ENCODE data around the gene FRMPD3.

Gene FRMPD3

GRCh38 chrX:107448998-107449835 lies at the start of gene FRMPD3:
FRMPD3 (plus strand) TSS chrX:107449652; CDS start chrX:107526589, 76,937 bp downstream.
- TF ChIP-seq CTCF (IDR thresholded peaks at IDR 0.05; ENCODE audit: low read depth, low read length), result no peak
- in situ Hi-C loops (cut with HindIII; ENCODE audit: low sequenced_read_pairs), result no loop called here
- DNase-seq (ENCODE audit: low read depth, low spot score), result no peak
- H3K4me3 ChIP-seq (ENCODE audit: low read depth, low read length), result peak within 1 kb of the TSS; percentile 26

DNA sequence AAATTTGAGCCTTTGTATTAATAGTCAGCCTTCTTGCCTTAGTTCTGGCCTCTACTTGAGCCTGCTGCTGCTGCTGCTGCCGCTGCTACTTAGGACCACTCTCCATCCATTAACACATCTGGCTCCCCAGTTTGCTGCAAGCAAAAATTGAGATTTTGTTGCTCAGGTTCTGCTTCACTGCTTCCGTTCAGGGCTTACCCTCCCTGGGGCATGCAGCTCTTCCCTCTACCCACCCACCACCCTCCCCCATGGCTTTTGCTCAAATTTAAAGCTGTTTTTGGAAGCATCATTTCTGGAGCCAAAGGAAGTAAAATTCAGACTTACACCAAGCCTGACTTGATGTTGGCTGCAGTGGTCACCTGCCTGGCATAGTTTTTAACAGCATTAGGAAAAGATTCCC lies 28.9 kb upstream of the FRMPD3 start:
- no peak overlapping the region for H3K4me3 ChIP-seq (ENCODE audit: low read depth, low read length)
- TF ChIP-seq CTCF (IDR thresholded peaks at IDR 0.05; ENCODE audit: low read depth, low read length), result no peak
- DNase-seq (ENCODE audit: low read depth, low spot score), result no peak
- in situ Hi-C loops (cut with HindIII; ENCODE audit: low sequenced_read_pairs), result no loop called here

DNA sequence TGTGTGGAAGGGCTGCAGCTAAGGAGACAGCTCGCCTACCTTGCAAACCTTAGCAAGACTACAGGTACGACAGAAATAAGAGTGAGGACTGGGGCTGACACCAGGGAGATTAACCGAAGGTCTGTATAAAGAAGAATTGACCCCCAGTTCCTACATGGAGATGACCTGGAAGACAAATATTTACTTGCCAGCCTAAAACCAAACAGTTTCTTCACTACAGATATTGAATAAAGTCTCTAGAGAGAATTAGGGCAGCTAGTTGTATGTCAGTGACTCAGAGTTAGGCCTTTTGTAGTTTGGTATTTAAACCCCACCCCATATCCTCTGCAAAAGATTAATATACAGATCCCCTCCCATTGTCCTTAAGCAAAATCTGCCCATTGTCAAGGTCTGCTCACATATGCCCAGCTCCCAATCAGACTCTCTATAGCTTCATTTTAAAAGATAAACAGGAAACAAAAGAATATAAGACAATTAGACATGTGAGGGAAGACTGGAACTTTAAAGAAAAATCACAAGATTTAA lies 28.1 kb upstream of the FRMPD3 start:
- in situ Hi-C loops (cut with HindIII; ENCODE audit: low sequenced_read_pairs), result no loop called here
- DNase-seq (ENCODE audit: low read depth, low spot score), result no peak
- H3K4me3 ChIP-seq (ENCODE audit: low read depth, low read length), result no peak overlapping the region
- TF ChIP-seq CTCF (IDR thresholded peaks at IDR 0.05; ENCODE audit: low read depth, low read length), result no peak

DNA sequence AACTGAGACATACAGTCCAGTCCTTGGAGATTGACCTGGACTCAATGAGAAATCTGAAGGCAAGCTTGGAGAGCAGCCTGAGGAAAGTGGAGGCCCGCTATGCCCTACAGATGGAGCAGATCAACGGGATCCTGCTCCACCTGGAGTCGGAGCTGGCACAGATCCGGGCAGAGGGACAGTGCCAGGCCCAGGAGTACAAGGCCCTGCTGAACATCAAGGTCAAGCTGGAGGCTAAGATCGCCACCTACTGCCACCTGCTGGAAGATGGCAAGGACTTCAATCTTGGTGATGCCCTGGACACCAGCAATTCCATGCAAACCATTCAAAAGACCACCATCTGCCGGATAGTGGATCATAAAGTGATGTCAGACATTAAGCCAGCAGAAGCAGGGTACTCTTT lies 20.4 kb upstream of the FRMPD3 start:
- in situ Hi-C loops (cut with HindIII; ENCODE audit: low sequenced_read_pairs), result no loop called here
- no peak overlapping the region for H3K4me3 ChIP-seq (ENCODE audit: low read depth, low read length)
- peak; percentile 35 for TF ChIP-seq CTCF (IDR thresholded peaks at IDR 0.05; ENCODE audit: low read depth, low read length)
- no peak for DNase-seq (ENCODE audit: low read depth, low spot score)

DNA sequence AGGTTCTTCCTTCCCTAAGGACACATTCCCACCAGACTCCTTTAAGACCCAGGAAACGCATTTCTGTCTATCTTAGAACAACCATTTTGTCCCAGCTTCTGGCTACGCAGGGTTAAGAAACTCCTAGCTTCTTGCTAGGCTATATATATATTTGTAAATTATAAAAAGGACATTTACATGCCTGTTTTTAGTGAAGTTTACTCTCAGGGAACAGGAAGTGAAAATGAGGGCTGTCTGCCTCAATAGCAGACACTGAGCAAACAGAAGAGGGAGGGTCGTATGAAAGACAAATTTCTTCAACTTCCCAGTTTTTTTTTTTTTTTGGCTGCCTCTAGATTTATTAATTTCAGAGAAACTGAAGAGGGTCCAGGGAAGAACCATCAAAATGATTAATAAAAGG lies 9.3 kb upstream of the FRMPD3 start:
- no peak for TF ChIP-seq CTCF (IDR thresholded peaks at IDR 0.05; ENCODE audit: low read depth, low read length)
- no peak overlapping the region for H3K4me3 ChIP-seq (ENCODE audit: low read depth, low read length)
- no peak for DNase-seq (ENCODE audit: low read depth, low spot score)
- in situ Hi-C loops (cut with HindIII; ENCODE audit: low sequenced_read_pairs), result no loop called here

- in situ Hi-C loops (cut with HindIII; ENCODE audit: low sequenced_read_pairs), result no loop called here
- no peak for DNase-seq (ENCODE audit: low read depth, low spot score)
- no peak overlapping the region for H3K4me3 ChIP-seq (ENCODE audit: low read depth, low read length)
- no peak for TF ChIP-seq CTCF (IDR thresholded peaks at IDR 0.05; ENCODE audit: low read depth, low read length)
These were observed 8.8 kb upstream of the FRMPD3 start for GRCh38 chrX:107440692-107441091.
